Duodenal mucosa (tissue), 2 donors: ENCODE results near the gene GBA3.

ENCODE experiments used
- H3K27ac ChIP-seq: one replicate; pipeline ENCODE4 v1.7.0; 2013; ENCODE audit warnings: low read depth, low read length
- H3K27me3 ChIP-seq, 2 donors: one replicate each; pipeline ENCODE4 v1.7.0; 2013; ENCODE audit warnings: low read length in 2 of 2, control low read depth in 1 of 2; ENCODE audit not compliant: insufficient read depth in 2 of 2, control insufficient read depth in 1 of 2
- H3K36me3 ChIP-seq, 2 donors: one replicate each; pipeline ENCODE4 v1.7.0; 2013; ENCODE audit warnings: low read length in 2 of 2, control low read depth in 1 of 2; ENCODE audit not compliant: insufficient read depth in 2 of 2, control insufficient read depth in 1 of 2
- H3K4me1 ChIP-seq, 2 donors: one replicate each; pipeline ENCODE4 v1.7.0; 2013; ENCODE audit warnings: low read length in 2 of 2, control low read depth in 1 of 2; ENCODE audit not compliant: insufficient read depth in 2 of 2, control insufficient read depth in 1 of 2
- H3K4me3 ChIP-seq, 2 donors: one replicate each; pipeline ENCODE4 v1.7.0; 2013; ENCODE audit warnings: low read length in 2 of 2, low read depth in 1 of 2
- H3K9ac ChIP-seq, 2 donors: one replicate each; pipeline ENCODE4 v1.7.0; 2013; ENCODE audit warnings: low read length in 2 of 2, low read depth in 1 of 2
- H3K9me3 ChIP-seq, 2 donors: one replicate each; pipeline ENCODE4 v1.7.0; 2013; ENCODE audit warnings: low read length in 2 of 2, control low read depth in 1 of 2; ENCODE audit not compliant: control insufficient read depth in 1 of 2

The GBA3 gene

DNA sequence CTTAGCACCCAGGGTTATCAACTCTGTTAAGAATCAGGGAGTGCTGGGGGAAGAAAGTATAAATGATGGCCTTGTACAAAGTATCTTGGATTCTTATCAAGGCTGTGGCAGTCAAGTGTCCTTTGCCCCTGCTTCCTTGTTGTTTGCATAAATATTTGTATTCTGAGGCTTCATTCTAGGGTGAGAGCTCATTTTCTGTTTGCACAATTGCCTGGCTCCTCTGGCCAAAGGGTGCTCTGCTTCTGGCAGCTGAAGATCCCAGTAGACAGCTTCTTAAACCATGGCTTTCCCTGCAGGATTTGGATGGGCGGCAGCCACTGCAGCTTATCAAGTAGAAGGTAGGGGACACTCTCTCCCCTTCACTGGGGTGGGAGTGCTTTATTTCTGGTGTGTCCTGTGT is at the start of gene GBA3:
Gene GBA3, plus strand, starts transcription at position 202 of the 400 bp plus-strand sequence.
- peaks cover 6 to 16% of the 10 kb centered on the region in 2 donors for H3K4me1 ChIP-seq
- H3K27ac ChIP-seq = no peak within 1 kb of the TSS
- H3K9ac ChIP-seq = peak within 1 kb of the TSS; percentile 44
- H3K4me3 ChIP-seq = peak within 1 kb of the TSS; percentile 76 to 80
- H3K36me3 ChIP-seq = no peaks in the 10 kb centered on the region
- no peaks in the 10 kb centered on the region for H3K27me3 ChIP-seq
- H3K9me3 ChIP-seq = no peaks in the 10 kb centered on the region

DNA sequence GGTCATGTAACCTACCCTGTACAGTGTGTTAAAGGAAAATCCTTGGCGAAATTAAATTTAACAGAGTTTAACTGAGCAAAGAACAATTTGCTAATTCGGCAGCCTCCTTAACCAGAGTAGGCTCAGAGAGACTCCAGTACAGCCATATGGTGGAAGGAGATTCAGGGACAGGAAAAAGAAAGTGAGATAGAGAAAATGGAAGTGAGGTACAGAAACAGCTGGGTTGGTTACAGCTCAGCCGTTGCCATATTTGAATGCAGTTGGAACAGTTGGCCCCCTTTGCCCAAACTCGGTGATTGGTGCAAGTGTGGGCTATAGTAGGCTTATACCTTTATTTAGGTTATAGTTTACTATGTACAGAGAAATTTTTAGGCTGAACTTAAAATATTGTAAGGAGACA is 48.8 kb upstream of the GBA3 start:
- Histone ChIP-seq H3K27me3 (no peaks in the 10 kb centered on the region), H3K9ac (no peak overlapping the region), H3K4me3 (no peak overlapping the region), H3K36me3 (no peaks in the 10 kb centered on the region), H3K27ac (no peak overlapping the region), H3K4me1 (no peaks in the 10 kb centered on the region), H3K9me3 (no peaks in the 10 kb centered on the region)

DNA sequence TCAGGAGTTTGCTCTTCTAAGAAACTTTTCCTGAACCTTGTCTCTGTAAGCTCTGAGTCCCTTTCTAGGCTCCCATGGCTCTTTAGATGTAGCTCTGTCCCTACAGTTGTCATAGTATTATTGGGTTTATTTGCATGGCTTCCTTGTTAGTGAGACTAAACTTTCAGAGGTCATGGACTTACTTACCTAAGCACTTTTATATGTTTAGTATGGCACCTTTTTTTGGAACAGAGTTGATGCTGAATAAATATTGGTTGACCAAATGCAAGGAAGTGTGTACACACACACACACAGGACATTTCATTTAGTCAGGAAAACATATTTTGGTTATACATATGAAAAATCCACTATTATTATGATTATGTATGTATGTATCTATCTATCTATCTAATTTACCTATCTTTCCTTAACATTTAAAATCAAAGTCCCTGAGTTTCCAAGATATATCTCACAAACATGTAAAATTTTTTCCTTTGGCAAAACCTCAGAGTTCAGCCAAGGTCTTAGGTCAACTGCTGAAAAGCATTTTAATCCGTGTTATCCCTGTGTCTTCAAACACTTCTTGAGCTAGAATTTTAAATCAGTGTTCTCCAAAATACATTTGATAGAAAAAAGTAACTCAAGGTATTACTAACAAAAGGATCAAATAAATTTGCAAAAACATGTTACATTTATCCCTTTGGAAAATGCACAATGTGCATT is 47.1 kb upstream of the GBA3 start:
- H3K27me3 ChIP-seq = no peaks in the 10 kb centered on the region
- H3K4me3 ChIP-seq = no peak overlapping the region

DNA sequence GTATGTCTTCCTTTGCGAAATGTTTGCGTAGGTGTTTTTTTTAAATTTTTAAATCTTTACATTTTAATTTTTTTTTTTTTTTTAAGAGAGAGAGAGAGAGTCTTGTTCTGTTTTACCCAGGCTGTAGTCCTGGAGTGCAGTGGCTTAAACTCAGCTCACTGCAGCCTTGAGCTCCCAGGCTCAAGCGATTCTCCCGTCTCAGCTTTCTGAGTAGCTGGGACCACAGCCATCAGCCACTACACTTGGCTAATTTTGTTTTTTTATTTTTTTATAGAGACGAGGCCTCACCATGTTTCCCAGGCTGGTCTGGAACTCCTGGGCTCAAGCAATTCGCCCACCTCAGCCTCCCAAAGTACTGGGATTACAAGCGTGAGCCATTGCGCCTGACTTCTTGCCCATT is 43.7 kb upstream of the GBA3 start:
- no peak overlapping the region for H3K27ac ChIP-seq
- H3K27me3 ChIP-seq = no peaks in the 10 kb centered on the region
- H3K4me3 ChIP-seq = no peak overlapping the region
- H3K9me3 ChIP-seq = no peaks in the 10 kb centered on the region
- no peaks in the 10 kb centered on the region for H3K36me3 ChIP-seq
- no peak overlapping the region for H3K9ac ChIP-seq
- no peaks in the 10 kb centered on the region for H3K4me1 ChIP-seq

More for the DNA sequence above, 47.1 kb upstream of the GBA3 start:
- Histone ChIP-seq H3K27ac (no peak overlapping the region), H3K36me3 (no peaks in the 10 kb centered on the region), H3K9me3 (no peaks in the 10 kb centered on the region), H3K4me1 (no peaks in the 10 kb centered on the region), H3K9ac (no peak overlapping the region)

DNA sequence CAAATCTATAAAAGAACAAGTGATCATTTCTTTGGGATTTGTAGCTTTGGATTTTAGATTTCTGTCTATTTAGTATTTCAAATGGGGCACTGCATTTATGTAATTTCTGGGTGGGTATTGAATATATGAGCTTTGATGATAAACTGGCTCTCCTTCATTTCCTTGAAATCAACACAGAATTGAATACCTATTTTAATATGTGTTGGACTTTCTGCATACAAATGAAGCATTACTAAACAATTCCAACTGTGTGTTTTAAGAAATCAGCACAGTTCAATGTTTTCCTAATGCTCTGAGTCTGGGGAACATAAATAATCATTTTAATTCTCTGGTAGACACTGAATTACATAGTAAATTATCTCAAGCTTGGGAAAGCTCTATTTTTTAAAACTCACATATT is 42.0 kb upstream of the GBA3 start:
- no peaks in the 10 kb centered on the region for H3K27me3 ChIP-seq
- H3K4me1 ChIP-seq = no peaks in the 10 kb centered on the region
- H3K9ac ChIP-seq = no peak overlapping the region
- no peaks in the 10 kb centered on the region for H3K9me3 ChIP-seq
- no peak overlapping the region for H3K4me3 ChIP-seq
- no peak overlapping the region for H3K27ac ChIP-seq
- no peaks in the 10 kb centered on the region for H3K36me3 ChIP-seq

DNA sequence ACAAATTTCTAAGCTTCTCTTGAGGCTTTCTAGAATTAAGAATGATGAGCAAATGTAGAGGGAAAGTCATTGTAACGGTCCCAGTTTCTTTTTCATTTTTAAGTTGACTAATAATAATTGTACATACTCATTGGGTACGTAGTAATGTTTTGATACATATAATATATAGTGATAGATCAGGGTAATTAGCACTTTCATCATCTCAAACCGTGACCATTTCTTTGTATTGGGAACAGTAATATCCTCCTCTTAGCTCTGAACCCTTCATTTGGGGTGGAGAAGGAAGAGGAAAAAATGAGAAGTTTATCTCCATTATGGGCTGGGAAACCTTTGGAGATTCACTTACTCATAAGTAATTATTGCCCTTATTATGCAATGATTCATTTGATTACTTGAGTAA is 39.0 kb upstream of the GBA3 start:
- Histone ChIP-seq H3K36me3 (no peaks in the 10 kb centered on the region), H3K4me3 (no peak overlapping the region), H3K27me3 (no peaks in the 10 kb centered on the region)

DNA sequence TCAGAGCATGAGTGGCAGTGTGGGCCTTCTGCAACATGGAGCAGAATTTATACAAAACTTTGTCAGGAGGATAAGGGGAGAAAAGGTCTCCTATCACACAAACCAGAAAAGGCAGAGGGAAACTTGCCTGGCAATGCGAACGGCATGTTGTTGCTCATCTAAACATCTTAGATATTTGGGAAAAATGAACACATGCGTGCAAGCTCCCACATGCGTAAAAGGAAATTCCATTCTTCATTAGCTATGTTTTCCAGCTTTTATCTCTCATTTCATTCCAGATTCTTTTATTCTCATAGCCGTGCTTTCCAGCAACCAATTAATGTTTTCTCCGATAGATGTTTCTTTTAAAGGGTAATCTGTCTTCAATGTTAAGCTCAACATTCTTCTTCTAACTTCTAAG is 31.3 kb upstream of the GBA3 start:
- H3K27ac ChIP-seq = no peak overlapping the region
- no peaks in the 10 kb centered on the region for H3K9me3 ChIP-seq
- no peaks in the 10 kb centered on the region for H3K27me3 ChIP-seq
- H3K4me3 ChIP-seq = no peak overlapping the region
- no peaks in the 10 kb centered on the region for H3K36me3 ChIP-seq
- H3K9ac ChIP-seq = no peak overlapping the region
- H3K4me1 ChIP-seq = no peaks in the 10 kb centered on the region

More for the DNA sequence above, 39.0 kb upstream of the GBA3 start:
- Histone ChIP-seq H3K27ac (no peak overlapping the region), H3K9ac (no peak overlapping the region), H3K4me1 (no peaks in the 10 kb centered on the region), H3K9me3 (no peaks in the 10 kb centered on the region)

DNA sequence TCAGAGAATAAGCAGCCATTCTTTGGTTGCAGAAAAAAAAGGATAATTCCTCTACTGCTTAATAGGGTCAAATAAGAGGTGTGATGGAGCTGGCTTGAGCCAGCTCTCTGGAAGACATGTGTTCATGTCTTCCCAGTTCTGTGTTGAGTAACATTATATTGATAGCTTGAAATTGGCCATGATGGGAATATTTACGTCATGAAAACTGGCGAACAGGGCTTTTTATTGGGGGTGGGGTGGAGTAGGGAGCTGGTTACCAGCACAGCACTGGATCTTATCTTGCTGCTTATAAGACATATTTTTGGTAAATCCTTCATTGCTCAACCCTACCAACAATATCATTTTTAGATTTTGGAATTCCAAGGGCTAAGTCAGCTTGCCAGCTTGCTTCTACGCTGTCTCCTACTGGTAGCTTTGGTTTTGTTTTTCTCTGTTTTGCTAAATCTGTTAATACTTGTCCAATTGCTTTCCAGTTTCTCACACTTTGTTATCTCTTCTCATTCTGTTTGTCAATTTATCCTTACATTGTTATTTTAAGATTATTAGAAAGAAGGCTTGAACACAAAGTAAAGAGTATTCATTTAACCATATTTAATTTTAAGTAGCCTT is 25.3 kb upstream of the GBA3 start:
- H3K9ac ChIP-seq = no peak overlapping the region
- H3K36me3 ChIP-seq = no peaks in the 10 kb centered on the region
- no peaks in the 10 kb centered on the region for H3K27me3 ChIP-seq
- no peaks in the 10 kb centered on the region for H3K9me3 ChIP-seq
- no peak overlapping the region for H3K4me3 ChIP-seq
- no peak overlapping the region for H3K27ac ChIP-seq
- H3K4me1 ChIP-seq = peaks cover 0 to 7% of the 10 kb centered on the region in 2 donors

DNA sequence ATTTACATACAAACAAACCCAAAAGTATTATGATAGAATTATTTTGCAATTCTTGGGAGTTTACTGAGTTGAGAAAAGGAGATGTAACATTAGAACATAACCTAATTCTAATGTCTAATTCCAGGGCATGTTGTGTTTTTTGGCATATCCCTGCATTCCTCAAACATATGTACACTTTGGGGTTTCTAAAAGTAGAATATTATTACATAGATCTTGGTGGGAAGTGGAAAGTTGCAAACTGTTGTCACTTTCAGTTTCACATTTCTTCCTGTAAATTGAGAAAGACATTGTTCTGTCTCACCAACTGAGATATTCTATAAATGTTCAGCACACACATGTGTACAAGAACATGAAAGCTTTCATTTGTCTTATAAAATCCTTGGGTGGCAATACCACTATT is 24.4 kb upstream of the GBA3 start:
- Histone ChIP-seq H3K4me1 (peaks cover 0 to 7% of the 10 kb centered on the region in 2 donors), H3K4me3 (no peak overlapping the region), H3K27me3 (no peaks in the 10 kb centered on the region), H3K9me3 (no peaks in the 10 kb centered on the region), H3K36me3 (no peaks in the 10 kb centered on the region), H3K9ac (no peak overlapping the region), H3K27ac (no peak overlapping the region)

DNA sequence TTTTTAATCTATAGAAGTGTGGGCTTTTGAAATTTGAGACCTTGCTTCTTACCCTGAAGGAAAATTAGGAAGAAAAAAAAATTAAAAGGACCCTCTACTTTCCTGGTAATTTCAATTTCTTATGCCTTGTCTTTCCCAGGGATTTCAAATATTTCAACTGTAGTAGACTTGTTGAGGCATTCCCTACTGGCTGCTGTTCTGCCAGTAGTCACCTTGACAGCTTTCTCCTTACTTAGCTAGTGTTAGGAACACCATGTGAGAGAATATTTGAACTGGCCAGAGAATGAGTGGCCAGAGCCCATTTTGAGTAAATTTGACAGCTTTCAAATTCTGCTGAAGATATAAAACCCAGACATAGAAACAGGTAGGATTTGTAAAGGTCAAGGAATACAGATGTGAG is 24.0 kb upstream of the GBA3 start:
- no peaks in the 10 kb centered on the region for H3K36me3 ChIP-seq
- no peak overlapping the region for H3K4me3 ChIP-seq
- peaks cover 0 to 7% of the 10 kb centered on the region in 2 donors for H3K4me1 ChIP-seq
- H3K9me3 ChIP-seq = no peaks in the 10 kb centered on the region
- no peak overlapping the region for H3K9ac ChIP-seq
- H3K27me3 ChIP-seq = no peaks in the 10 kb centered on the region
- no peak overlapping the region for H3K27ac ChIP-seq
